Embryonic facial prominence (tissue), 1 donor: ENCODE measurements around the gene OBP2B.

Experiments
- DNase-seq: peaks from one replicate; pipeline ENCODE4 v3.0.0-alpha.2; 2016; ENCODE audit errors: extremely low spot score

Gene OBP2B

GRCh38 chr9:133167096-133167730, 41.8 kb downstream of the OBP2B start:
- DNase-seq, result no peak

- DNase-seq, result no peak
These were observed 42.7 kb downstream of the OBP2B start for GRCh38 chr9:133166392-133166791.

- no peak for DNase-seq
These were observed 43.7 kb downstream of the OBP2B start for GRCh38 chr9:133165452-133165730.

- no peak for DNase-seq
These were observed 44.9 kb downstream of the OBP2B start for GRCh38 chr9:133164191-133164590.

- no peak for DNase-seq
These were observed 45.4 kb downstream of the OBP2B start, which contains the start of gene GBGT1 for GRCh38 chr9:133163504-133164172. Gene GBGT1 (minus strand): TSS chr9:133163914. CDS start chr9:133162412, 1,502 bp downstream.

GRCh38 chr9:133162861-133163503, 46.1 kb downstream of the OBP2B start:
- DNase-seq, result no peak

GRCh38 chr9:133161547-133161950, 47.5 kb downstream of the OBP2B start:
- no peak for DNase-seq

GRCh38 chr9:133160742-133161546, 48.1 kb downstream of the OBP2B start:
- no peak for DNase-seq

- no peak for DNase-seq
These were observed 50.4 kb downstream of the OBP2B start for GRCh38 chr9:133158695-133159094.
